Esophagus muscularis mucosa (tissue), 4 donors: ENCODE measurements around the gene TRIM61.

ENCODE experiments used
- EP300 ChIP-seq: sonication (generic); formaldehyde crosslinking; IDR thresholded peaks from one replicate; pipeline ENCODE4 v1.6.1; 2017; ENCODE audit warnings: antibody characterized with exemption
- POLR2A ChIP-seq: fragments of 450-650 bp; IDR thresholded peaks from one replicate; pipeline ENCODE4 v1.6.1; 2017; ENCODE audit warnings: antibody characterized with exemption, moderate library complexity, mild to moderate bottlenecking, low read depth
- POLR2AphosphoS5 ChIP-seq, 2 donors: sonication (generic); formaldehyde crosslinking; IDR thresholded peaks; one replicate each; pipeline ENCODE4 v1.6.1; 2017; ENCODE audit warnings: antibody characterized with exemption in 2 of 2
- TF ChIP-seq, protein P1 (sequence below), 3 experiments: fragments of 200-600 bp in 2 of 3; fragments of 450-650 bp in 1 of 3; sonication (generic) in 2 of 3; IDR thresholded peaks; one replicate each; pipeline ENCODE4 v1.5.1; 2017 to 2019; ENCODE audit warnings: antibody characterized with exemption in 3 of 3, mild to moderate bottlenecking in 2 of 3, moderate library complexity in 1 of 3

DNA sequence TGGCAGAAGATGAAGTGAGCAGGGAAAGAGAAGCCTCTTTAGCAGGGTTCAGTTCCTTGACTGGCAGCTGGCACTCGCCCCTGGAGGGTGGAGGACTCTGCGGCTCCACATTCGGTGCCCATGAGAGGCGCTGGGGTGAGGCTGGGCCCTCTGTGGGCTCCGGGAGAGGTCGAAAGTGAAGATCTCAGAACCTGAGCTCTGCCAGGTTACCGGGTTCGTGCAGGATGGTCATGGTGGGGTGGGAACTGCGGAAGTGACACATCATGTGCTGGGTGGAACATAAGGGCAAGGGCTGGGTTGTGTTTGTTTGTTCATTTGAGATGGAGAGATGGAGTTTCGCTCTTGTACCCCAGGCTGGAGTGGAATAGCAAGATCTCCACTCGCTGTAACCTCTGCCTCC is 44.2 kb downstream of the TRIM61 start:
- TF ChIP-seq POLR2A (no peak), EP300 (no peak), POLR2AphosphoS5 (IDR thresholded peaks at IDR 0.05) (no peak)
- TF ChIP-seq, protein P1, sequence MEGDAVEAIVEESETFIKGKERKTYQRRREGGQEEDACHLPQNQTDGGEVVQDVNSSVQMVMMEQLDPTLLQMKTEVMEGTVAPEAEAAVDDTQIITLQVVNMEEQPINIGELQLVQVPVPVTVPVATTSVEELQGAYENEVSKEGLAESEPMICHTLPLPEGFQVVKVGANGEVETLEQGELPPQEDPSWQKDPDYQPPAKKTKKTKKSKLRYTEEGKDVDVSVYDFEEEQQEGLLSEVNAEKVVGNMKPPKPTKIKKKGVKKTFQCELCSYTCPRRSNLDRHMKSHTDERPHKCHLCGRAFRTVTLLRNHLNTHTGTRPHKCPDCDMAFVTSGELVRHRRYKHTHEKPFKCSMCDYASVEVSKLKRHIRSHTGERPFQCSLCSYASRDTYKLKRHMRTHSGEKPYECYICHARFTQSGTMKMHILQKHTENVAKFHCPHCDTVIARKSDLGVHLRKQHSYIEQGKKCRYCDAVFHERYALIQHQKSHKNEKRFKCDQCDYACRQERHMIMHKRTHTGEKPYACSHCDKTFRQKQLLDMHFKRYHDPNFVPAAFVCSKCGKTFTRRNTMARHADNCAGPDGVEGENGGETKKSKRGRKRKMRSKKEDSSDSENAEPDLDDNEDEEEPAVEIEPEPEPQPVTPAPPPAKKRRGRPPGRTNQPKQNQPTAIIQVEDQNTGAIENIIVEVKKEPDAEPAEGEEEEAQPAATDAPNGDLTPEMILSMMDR (IDR thresholded peaks at IDR 0.05): no peak
